WERI-Rb-1 (cell line): ENCODE results near the gene FBLN1.

Source experiments
- DNase-seq: peaks from one replicate; pipeline ENCODE4 v3.0.0-alpha.2; 2020
- H3K27ac ChIP-seq: fragments of 250-450 bp; sonication (Bioruptor Pico); 2 replicates; pipeline ENCODE4 v1.5.1; 2020; ENCODE audit warnings: mild to moderate bottlenecking, moderate library complexity
- H3K27me3 ChIP-seq: fragments of 250-450 bp; sonication (Bioruptor Pico); 2 replicates; pipeline ENCODE4 v1.5.1; 2021; ENCODE audit warnings: mild to moderate bottlenecking, low read depth, moderate library complexity; ENCODE audit not compliant: insufficient read depth, severe bottlenecking
- H3K36me3 ChIP-seq: fragments of 250-450 bp; sonication (Bioruptor Pico); 2 replicates; pipeline ENCODE4 v1.5.1; 2020; ENCODE audit warnings: mild to moderate bottlenecking, moderate library complexity
- H3K4me3 ChIP-seq: 2 replicates; pipeline ENCODE4 v1.5.1; 2011; ENCODE audit warnings: low read depth, mild to moderate bottlenecking, control low read depth, low read length
- H3K9me3 ChIP-seq: fragments of 250-450 bp; sonication (Bioruptor Pico); 2 replicates; pipeline ENCODE4 v1.5.1; 2021; ENCODE audit warnings: mild to moderate bottlenecking, moderate library complexity; ENCODE audit not compliant: severe bottlenecking
- TF ChIP-seq, protein P1 (sequence below): IDR thresholded peaks from 2 replicates; pipeline ENCODE4 v1.5.1; 2011; ENCODE audit warnings: low read depth, mild to moderate bottlenecking, control low read depth, inconsistent platforms, low read length

The FBLN1 gene

GRCh38 chr22:45516923-45517675 is 14.4 kb downstream of the FBLN1 start:
- no peaks in the 10 kb centered on the region for H3K27me3 ChIP-seq
- TF ChIP-seq, protein P1, sequence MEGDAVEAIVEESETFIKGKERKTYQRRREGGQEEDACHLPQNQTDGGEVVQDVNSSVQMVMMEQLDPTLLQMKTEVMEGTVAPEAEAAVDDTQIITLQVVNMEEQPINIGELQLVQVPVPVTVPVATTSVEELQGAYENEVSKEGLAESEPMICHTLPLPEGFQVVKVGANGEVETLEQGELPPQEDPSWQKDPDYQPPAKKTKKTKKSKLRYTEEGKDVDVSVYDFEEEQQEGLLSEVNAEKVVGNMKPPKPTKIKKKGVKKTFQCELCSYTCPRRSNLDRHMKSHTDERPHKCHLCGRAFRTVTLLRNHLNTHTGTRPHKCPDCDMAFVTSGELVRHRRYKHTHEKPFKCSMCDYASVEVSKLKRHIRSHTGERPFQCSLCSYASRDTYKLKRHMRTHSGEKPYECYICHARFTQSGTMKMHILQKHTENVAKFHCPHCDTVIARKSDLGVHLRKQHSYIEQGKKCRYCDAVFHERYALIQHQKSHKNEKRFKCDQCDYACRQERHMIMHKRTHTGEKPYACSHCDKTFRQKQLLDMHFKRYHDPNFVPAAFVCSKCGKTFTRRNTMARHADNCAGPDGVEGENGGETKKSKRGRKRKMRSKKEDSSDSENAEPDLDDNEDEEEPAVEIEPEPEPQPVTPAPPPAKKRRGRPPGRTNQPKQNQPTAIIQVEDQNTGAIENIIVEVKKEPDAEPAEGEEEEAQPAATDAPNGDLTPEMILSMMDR = no peak
- DNase-seq = no peak
- no peak overlapping the region for H3K4me3 ChIP-seq
- H3K27ac ChIP-seq = no peak overlapping the region
- H3K9me3 ChIP-seq = no peaks in the 10 kb centered on the region
- peaks cover 30% of the 10 kb centered on the region for H3K36me3 ChIP-seq

- Histone ChIP-seq H3K36me3 (peaks cover 38% of the 10 kb centered on the region), H3K4me3 (no peak overlapping the region), H3K9me3 (no peaks in the 10 kb centered on the region), H3K27ac (no peak overlapping the region), H3K27me3 (no peaks in the 10 kb centered on the region)
- no peak for DNase-seq
- TF ChIP-seq, protein P1 = no peak
Observed at GRCh38 chr22:45518136-45518535, 15.5 kb downstream of the FBLN1 start.

DNA sequence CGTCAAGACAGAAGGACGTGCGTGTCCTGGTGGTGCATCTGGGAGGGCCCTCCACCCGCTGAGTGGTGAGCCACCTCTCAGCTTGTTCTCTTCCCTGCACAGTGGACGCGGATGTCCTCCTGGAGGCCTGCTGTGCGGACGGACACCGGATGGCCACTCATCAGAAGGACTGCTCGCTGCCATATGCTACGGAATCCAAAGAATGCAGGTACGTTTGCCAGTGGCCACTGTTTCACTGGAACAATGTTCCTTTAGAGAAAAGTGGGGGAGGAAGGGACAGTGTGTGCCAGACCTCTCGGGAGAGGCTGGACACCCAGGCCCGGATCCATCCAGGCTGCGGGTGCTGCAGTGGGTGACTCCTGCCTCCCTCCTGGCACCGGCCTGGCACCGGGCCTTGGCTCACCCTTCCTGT is 15.9 kb downstream of the FBLN1 start:
- DNase-seq = no peak
- no peak overlapping the region for H3K27ac ChIP-seq

GRCh38 chr22:45521178-45521577 is 18.5 kb downstream of the FBLN1 start:
- no peak overlapping the region for H3K27ac ChIP-seq
- peaks cover 55% of the 10 kb centered on the region for H3K36me3 ChIP-seq
- no peaks in the 10 kb centered on the region for H3K27me3 ChIP-seq
- no peak overlapping the region for H3K4me3 ChIP-seq
- TF ChIP-seq, protein P1 = no peak
- no peak for DNase-seq
- H3K9me3 ChIP-seq = no peaks in the 10 kb centered on the region

More for the DNA sequence above, 15.9 kb downstream of the FBLN1 start:
- H3K4me3 ChIP-seq = no peak overlapping the region
- TF ChIP-seq, protein P1 = no peak
- no peaks in the 10 kb centered on the region for H3K27me3 ChIP-seq
- no peaks in the 10 kb centered on the region for H3K9me3 ChIP-seq
- H3K36me3 ChIP-seq = peaks cover 38% of the 10 kb centered on the region

GRCh38 chr22:45522462-45522861 is 19.8 kb downstream of the FBLN1 start:
- Histone ChIP-seq H3K4me3 (no peak overlapping the region), H3K27ac (no peak overlapping the region)

More at GRCh38 chr22:45522462-45522861, 19.8 kb downstream of the FBLN1 start:
- TF ChIP-seq, protein P1 = no peak
- H3K27me3 ChIP-seq = no peaks in the 10 kb centered on the region
- H3K9me3 ChIP-seq = no peaks in the 10 kb centered on the region
- peaks cover 59% of the 10 kb centered on the region for H3K36me3 ChIP-seq
- DNase-seq = no peak
